ENCODE measurements around the gene OR4K2. TPM values are rescaled to one million over a fixed set of nuclear protein-coding genes. Genes with fewer than 3 reads are reported as not detected.
"Not testable (repeated sequence)": the region's sequence is repeated elsewhere in the genome, so short reads cannot be mapped to it uniquely, and the experiment has no call there.

The OR4K2 gene, protein sequence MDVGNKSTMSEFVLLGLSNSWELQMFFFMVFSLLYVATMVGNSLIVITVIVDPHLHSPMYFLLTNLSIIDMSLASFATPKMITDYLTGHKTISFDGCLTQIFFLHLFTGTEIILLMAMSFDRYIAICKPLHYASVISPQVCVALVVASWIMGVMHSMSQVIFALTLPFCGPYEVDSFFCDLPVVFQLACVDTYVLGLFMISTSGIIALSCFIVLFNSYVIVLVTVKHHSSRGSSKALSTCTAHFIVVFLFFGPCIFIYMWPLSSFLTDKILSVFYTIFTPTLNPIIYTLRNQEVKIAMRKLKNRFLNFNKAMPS
- polyA plus RNA-seq (ENCODE audit: insufficient read length), result not detected

DNA sequence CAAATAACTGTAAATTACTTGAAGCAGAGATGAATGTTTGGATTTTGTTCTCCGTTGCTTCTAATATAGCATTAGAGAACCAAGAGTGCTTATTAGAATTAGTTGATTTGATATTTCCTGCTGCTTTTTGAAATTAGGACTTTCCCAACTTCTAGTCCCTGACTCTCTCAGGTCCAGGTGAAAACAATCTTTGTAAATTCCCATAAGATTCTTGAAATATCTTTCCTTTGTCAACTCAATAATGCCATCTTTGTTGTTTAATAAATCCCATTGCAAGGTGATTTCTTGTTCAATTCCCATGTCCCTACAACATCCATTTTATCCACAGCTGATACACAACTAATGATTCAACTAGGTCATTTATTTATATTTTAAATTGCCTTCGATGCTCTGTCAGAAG, at the start of gene OR4K2:
TSS of gene OR4K2 (plus strand) at position 301 of the 400 bp plus-strand sequence. CDS start 1,126 bp downstream, outside the sequence.
- DNase-seq (ENCODE audit: low read depth), result no peak

DNA sequence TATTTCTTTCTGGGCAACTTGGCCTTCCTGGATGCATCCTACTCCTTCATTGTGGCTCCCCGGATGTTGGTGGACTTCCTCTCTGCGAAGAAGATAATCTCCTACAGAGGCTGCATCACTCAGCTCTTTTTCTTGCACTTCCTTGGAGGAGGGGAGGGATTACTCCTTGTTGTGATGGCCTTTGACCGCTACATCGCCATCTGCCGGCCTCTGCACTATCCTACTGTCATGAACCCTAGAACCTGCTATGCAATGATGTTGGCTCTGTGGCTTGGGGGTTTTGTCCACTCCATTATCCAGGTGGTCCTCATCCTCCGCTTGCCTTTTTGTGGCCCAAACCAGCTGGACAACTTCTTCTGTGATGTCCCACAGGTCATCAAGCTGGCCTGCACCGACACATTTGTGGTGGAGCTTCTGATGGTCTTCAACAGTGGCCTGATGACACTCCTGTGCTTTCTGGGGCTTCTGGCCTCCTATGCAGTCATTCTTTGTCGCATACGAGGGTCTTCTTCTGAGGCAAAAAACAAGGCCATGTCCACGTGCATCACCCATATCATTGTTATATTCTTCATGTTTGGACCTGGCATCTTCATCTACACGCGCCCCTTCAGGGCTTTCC, 47.2 kb upstream of the OR4K2 start:
- DNase-seq (ENCODE audit: low read depth), result not testable (repeated sequence)

DNA sequence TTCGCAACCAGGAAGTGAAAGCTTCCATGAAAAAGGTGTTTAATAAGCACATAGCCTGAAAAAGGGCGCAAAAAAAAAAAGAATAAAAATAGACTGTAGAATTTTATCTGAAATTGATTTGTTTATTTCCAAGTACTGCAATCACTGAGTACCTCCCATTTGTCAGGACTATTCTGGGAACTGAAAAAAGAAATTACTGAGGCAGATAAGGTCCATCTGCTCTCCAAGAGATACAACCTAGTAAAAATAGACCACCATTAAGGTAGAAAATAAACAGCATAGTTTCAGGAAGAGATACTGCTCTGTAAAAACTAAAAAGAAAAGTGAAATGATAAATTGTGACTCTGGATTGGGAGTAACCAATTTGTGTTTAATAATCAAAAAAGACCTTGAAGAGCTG, 46.6 kb upstream of the OR4K2 start:
- DNase-seq (ENCODE audit: low read depth), result no peak

DNA sequence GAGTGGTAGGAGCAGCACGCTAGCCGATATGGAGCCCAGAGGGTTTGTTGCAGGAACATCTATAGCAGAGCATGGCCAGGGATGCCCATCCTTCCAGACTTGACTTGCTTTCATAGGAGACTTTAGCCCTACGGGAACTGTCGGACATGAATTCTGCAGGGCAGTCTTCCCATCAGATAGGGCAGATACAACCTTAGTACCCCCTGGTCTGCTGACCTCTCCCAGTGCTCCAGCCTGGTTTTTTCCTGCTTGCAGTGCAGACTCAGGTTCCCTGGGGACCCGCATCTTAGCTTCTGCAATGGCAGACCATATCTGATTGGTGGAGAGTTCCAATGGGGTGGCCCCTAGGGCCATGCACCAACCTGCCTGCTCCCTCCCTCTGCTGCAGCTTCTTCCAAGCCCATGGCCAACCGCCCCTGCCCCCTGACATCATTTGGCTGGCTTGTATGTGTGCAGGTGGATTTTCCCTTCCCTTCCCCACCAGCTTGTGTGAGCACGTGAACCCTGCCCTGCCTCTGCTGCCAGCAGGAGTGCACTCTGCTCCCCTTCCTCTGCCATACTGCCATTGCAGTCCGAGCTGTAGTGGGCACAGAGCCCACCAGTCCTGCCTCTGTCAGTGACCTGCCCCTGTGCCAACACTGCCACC, 40.6 kb upstream of the OR4K2 start:
- DNase-seq (ENCODE audit: low read depth), result not testable (repeated sequence)

DNA sequence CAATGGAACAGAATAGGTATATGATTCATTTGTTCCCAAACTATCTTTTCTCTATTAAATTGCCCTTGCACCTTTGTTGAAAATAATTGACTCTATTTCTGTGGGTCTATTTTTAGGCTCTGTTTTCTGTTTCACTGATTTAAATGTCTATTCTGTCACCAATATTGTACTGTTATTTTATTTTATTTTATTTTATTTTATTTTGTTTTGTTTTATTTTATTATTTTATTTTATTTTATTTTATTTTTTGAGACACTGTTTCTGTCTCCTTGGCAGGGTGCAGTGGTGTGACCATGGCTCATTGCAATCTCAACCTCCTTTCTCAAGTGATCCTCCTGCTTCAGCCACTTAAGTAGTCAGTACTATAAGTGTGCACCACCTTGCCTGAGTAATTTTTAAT, 36.5 kb upstream of the OR4K2 start:
- no peak for DNase-seq (ENCODE audit: low read depth)

DNA sequence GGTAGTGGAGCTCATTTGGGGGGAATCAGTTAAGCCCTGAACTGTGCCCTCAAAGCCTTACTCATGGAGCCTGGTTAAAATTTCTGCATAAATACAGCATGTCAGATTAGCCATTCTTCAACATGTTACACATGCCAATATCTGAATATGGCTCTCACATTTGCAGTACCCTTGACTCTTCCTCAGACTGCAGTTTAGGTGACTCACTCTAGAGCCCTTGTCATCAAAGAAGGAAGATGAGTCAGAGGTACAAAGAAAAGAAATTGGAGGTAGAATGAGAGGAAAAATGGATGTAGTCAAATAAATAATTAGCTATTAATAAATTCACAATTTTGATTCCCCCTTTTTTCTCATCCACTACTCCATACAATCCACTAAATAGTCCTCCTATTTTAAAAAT, 23.6 kb upstream of the OR4K2 start:
- no peak for DNase-seq (ENCODE audit: low read depth)

DNA sequence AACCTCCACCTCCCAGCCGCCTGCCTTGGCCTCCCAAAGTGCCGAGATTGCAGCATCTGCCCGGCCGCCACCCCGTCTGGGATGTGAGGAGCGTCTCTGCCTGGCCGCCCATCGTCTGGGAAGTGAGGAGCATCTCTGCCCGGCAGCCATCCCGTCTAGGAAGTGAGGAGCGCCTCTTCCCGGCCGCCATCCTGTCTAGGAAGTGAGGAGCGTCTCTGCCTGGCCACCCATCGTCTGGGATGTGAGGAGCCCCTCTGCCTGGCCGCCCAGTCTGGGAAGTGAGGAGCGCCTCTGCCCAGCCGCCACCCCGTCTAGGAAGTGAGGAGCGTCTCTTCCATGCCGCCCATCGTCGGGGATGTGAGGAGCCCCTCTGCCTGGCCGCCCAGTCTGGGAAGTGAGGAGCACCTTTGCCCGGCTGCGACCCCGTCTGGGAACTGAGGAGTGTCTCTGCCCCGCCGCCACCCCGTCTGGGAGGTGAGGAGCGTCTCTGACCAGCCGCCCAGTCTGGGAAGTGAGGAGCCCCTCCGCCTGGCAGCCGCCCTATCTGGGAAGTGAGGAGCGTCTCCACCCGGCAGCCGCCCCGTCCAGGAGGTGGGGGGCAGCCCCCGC, 8.8 kb upstream of the OR4K2 start:
- DNase-seq (ENCODE audit: low read depth), result not testable (repeated sequence)

DNA sequence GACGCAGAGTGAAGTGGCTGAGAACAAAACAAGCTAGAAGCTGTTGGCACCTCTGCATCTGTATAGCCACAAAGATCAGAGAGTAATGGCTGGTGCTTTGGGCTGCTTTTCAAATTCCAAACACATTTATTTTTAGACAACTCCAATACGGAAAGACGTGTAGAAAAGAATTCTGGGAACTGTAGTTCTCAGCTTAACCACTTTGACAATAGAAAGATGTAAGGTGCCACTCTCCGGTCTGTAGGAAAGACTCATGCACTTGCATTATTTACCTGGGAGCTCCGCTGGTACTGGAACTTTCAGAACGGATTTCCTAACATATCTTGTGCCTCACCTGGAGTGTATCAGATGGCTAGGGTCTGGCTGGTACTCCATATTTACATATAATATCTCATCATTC, 1.8 kb upstream of the OR4K2 start:
- no peak for DNase-seq (ENCODE audit: low read depth)

DNA sequence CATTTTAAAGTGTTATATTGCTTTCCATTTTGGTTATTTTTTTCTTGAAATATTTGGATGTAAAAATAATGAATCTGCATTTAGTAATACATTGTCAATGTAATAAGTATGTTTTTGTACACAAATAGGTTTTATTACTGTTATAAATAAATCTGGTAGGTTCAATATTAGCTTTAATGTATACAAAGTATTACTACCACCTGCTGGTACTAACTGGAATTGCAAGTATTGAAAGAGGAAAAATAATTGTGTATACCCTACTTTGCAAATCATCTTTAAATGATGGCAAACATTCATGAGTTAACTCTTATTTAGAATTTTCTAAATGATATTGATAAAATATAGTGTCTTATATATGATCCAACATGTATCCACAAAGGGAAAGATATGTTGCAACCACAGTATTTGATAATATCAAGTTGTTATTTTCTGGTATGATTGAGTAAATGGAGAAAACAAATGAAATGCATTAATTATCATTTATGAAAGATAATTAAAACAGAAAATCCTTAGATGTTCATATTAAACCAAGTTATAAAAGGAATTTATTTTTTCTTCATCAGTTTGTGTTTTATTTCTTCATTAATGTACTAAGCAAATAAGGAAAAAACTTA, 3.2 kb downstream of the OR4K2 start:
- DNase-seq (ENCODE audit: low read depth), result no peak

DNA sequence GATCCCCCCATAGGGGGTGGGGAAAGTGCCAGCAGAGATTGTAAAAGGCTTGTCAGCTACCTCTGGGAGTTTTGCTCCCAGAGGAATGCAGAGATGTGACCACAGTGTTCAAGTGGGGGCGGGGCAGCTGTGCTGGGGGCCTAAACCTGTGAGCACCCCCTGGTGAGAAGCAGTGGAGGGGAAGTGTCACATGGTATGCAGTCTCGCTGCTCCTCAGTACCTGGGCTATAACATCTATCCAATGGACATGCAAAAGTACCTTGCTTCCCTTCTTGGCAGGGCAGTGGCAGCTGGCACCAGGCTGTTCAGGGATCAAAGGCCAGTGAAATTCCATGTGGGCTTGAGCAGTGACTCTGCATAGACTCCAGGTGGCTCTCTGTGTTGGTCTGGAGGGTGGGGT, 20.3 kb downstream of the OR4K2 start:
- DNase-seq (ENCODE audit: low read depth), result no peak

DNA sequence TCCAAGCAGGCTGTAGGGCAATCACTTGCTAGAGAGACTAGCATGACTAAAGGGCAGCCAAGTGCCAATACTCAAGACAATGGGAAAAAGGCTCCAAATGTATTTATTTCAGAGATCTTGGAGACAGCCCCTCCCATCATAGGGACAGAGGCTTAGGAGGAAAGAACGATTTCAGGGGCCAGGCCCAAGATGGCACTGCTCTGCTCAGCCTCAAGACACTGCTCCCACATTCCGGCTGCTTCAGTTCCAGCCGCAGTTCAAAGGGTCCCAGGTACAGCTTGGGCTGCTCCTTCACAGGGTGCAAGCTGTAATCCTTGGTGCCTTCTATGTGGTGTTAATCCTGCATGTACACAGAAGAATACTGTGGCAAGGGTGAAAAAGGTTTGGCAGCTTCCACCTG, 26.1 kb downstream of the OR4K2 start:
- no peak for DNase-seq (ENCODE audit: low read depth)

DNA sequence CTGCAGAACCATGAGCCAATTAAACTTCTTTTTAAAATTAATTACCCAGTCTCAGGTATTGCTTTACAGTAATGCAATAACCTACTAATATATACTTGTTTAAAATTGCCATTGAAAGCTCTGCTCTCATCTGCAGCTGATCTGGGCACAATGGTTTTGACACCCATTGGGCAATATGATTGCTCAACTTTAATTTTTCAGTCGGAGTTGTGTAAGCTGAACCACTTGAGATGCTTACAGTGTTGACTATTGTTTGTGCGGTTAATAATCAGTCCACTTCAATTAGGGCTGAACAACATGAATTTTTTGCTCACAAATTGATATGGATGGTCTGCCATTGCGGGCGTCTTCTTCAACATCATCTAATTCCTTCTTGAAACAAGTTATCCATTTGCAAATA, 27.5 kb downstream of the OR4K2 start:
- no peak for DNase-seq (ENCODE audit: low read depth)

DNA sequence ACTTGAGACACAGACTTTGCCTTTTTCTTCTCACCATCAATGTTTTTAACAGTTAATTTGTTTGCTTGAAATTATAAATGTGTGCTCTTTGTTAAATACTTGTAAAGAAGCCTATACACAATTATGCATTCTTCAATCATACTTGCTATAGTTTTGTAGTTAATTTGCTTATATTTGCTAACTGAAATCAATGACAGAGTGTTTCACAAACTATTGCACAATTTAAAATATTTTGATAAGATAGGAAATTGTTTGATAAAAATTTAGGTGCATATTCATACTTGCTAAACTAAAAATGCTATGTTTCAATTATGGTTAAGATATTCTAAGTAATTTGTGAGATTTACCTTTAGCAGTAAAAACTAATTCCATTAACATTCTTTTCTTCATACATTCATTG, 31.7 kb downstream of the OR4K2 start:
- no peak for DNase-seq (ENCODE audit: low read depth)

DNA sequence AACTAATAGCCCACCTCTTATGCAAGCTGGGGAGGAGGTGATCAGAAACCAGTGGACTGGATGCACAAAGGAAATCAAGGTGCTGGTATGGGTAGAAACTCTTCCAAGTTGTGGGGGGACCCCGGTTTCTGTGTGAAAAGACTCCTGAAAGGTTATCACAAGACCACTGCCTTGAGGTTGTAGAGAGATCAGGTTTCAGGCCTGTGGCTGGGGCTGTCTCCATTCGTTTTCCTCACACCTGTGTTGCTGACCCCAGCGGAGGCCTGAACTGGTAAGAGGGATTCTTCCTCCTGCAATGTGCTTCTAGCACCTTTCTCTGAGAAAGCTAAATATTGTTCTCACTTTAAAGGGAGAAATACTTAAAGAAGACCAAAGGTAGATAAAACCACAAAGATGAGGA, 36.2 kb downstream of the OR4K2 start:
- no peak for DNase-seq (ENCODE audit: low read depth)

DNA sequence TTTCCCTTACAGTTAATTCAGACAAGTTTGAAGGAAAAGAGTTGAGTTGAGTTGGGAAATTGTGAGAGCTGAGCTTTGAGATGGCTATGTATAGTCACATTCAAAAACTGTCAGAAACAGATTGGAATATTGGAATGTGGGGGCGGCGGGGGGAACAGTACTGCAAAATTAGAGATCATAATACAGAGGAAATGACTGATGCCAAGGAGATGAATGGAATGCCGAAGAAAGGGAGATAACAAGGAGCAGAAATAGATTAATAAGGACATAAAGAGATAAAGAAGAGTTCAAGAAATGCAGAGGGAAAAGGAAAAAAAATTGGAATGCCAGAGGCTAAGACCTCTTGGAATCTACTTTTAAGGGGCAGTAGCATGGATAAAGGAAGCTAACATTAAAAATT, 42.3 kb downstream of the OR4K2 start:
- DNase-seq (ENCODE audit: low read depth), result no peak

DNA sequence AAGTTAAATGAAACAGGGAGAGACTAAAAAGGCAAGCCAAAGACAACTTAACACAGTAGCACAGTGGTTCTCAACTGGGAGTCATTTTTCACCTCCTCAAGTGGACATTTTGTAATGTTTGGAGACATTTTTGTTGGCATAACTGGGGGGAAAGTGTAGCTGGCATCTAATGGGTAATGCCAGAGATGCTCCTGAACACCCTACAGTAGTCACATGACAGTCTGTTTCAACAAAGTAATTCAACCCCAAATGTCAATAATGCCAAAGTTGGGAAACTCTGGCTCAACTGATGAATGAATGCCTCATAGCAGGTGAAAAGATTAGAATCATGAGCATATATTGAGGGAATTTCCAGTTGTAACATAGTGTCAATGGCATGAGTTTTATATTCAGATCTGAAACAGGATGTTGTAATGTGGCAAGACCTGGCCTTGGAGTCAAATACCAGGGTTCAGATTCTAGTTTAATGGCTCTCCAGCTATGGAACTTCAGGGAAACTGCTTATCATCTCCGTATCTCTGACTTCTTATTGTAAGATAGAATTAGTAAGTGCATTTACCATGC, 43.1 kb downstream of the OR4K2 start:
- DNase-seq (ENCODE audit: low read depth), result no peak

DNA sequence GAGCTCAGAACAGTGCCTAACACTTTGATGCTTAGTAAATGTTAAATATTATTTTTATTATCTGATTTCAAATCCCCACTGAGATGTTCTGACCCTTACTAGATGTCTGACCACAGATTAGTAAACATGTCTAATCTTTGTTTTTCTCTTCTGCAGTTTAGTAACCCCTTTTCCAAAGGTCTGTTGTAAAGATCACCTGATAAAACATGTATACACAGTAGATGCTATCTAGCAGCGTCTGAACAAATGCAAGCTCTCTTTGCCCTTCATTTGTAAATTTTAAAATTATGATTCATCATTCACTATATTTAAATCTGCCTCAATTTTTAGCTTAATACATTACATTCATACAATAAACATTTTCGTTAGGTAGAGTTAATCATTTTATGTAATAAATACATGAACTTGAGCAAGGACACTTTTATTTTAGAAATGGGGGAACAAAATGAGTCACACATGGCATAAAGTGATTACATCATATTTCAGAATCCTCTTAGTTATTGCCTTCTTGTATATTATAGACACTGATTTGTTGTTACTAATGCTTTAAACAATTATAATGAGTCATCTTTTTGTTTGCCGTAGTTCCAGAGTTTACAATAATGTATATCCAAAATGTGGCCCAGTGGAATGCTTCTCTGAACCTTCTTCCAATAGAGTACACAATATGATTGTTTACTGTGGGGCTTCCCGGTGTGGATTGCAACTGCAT, 43.8 kb downstream of the OR4K2 start:
- DNase-seq (ENCODE audit: low read depth), result no peak

DNA sequence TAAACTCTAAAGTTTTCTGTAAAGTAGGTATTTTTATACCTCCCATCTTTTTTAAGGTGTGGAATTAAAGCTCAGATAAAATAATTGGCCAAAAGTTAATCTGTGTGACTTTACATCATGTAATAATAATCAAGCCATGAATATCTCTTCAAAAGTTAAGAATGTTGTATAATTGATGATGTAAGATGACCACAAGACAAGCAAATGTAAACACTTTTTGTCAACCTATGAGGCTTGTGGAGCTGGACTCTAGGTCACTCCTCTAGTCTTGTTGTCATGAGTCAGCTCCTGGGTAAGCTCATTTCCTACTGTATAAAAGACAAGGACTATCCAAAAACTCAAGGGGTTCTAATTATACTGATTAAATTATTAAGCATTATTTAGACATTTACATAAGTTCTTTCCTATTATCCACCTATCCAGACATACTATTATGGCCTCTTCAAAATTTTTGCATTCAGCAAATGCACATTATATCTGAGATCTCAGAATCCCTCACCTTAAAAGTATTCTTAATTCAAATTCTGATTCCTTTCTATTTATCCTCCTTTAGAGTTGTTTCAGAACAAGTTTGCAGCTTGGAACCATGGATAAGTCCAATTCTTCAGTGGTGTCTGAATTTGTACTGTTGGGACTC, 45.2 kb downstream of the OR4K2 start, which contains the start of gene OR4K5:
TSS of gene OR4K5 (plus strand) at position 587 of the 637 bp plus-strand sequence. CDS start at position 587, 0 bp downstream.
- DNase-seq (ENCODE audit: low read depth), result no peak

DNA sequence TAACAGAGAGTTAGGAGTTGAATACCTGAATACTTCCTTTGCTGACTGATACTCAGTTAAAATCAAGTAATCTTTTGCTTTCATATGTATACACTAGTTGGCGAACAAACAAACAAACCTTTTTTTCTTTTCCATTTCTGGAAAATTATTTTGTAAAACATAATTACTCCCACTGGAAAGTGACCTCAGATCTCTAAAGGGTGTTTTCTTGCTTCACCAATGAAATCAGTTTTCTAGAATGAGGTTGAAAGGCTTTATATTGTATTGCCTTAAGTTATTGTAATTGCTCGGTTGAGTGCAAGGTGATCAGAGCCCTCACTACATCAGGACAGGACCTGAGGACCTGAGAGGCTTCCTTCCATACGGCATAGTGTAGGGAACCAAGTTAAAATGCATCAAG, 55.7 kb downstream of the OR4K2 start, which contains the start of gene OR4K1:
TSS of gene OR4K1 (plus strand) at position 301 of the 400 bp plus-strand sequence. CDS start 4,750 bp downstream, outside the sequence.
- DNase-seq (ENCODE audit: low read depth), result no peak

Data from forelimb muscle (tissue), 1 donor.